OCI-LY1 (cell line): ENCODE measurements around the gene TCTN2.
A peak's percentile ranks its signal among the peaks of the same experiment; 100 is the strongest.

ENCODE experiments used
- H2AFZ ChIP-seq: fragments of 200-600 bp; sonication (generic), shearing (Covaris generic); 2 replicates; pipeline ENCODE4 v1.6.0; 2014; ENCODE audit warnings: antibody characterized with exemption, mild to moderate bottlenecking, low read length
- H3F3A ChIP-seq: fragments of 200-600 bp; sonication (generic), shearing (Covaris generic); 2 replicates; pipeline ENCODE4 v1.6.0; 2014; ENCODE audit warnings: mild to moderate bottlenecking, antibody characterized with exemption, low read length, moderate library complexity; ENCODE audit not compliant: insufficient read depth
- H3K27ac ChIP-seq: fragments of 200-600 bp; sonication (generic); 2 replicates; pipeline ENCODE4 v1.5.1; 2014; ENCODE audit warnings: low read length, mixed run types, mild to moderate bottlenecking, low read depth; ENCODE audit not compliant: poor library complexity, severe bottlenecking
- H3K27me3 ChIP-seq: fragments of 200-600 bp; sonication (generic); 2 replicates; pipeline ENCODE4 v1.6.0; 2014; ENCODE audit warnings: antibody characterized with exemption, mild to moderate bottlenecking, low read length, moderate library complexity; ENCODE audit not compliant: insufficient read depth
- H3K36me3 ChIP-seq: fragments of 200-600 bp; sonication (generic); 2 replicates; pipeline ENCODE4 v1.6.1; 2014; ENCODE audit warnings: mild to moderate bottlenecking, antibody characterized with exemption, low read length, moderate library complexity, mixed read lengths; ENCODE audit not compliant: insufficient read depth
- H3K4me1 ChIP-seq: fragments of 200-600 bp; sonication (generic); 2 replicates; pipeline ENCODE4 v1.5.1; 2014; ENCODE audit warnings: mild to moderate bottlenecking, low read length, moderate library complexity; ENCODE audit not compliant: insufficient read depth, severe bottlenecking
- H3K4me2 ChIP-seq: fragments of 200-600 bp; sonication (generic), shearing (Covaris generic); 2 replicates; pipeline ENCODE4 v1.6.1; 2014; ENCODE audit warnings: low read length
- H3K4me3 ChIP-seq: fragments of 200-600 bp; sonication (generic); 2 replicates; pipeline ENCODE4 v1.5.1; 2014; ENCODE audit warnings: low read length, low read depth, mild to moderate bottlenecking, mixed read lengths; ENCODE audit not compliant: poor library complexity, severe bottlenecking
- H3K79me2 ChIP-seq: fragments of 200-600 bp; shearing (Covaris generic); 2 replicates; pipeline ENCODE4 v1.6.1; 2016; ENCODE audit warnings: mixed run types, low read length, mixed read lengths; ENCODE audit not compliant: insufficient read depth
- H3K9ac ChIP-seq: fragments of 200-600 bp; sonication (generic), shearing (Covaris generic); 2 replicates; pipeline ENCODE4 v1.6.1; 2014; ENCODE audit warnings: mild to moderate bottlenecking, low read length, mixed read lengths
- H3K9me2 ChIP-seq: fragments of 200-600 bp; sonication (generic), shearing (Covaris generic); 2 replicates; pipeline ENCODE4 v1.6.1; 2014; ENCODE audit warnings: low read depth, mild to moderate bottlenecking, low read length, mixed read lengths
- H3K9me3 ChIP-seq: fragments of 200-600 bp; shearing (Covaris generic); 2 replicates; pipeline ENCODE4 v1.6.1; 2014; ENCODE audit warnings: low read length, mixed read lengths
- H4K20me1 ChIP-seq: fragments of 200-600 bp; sonication (generic), shearing (Covaris generic); 2 replicates; pipeline ENCODE4 v1.6.0; 2016; ENCODE audit warnings: mild to moderate bottlenecking, low read length; ENCODE audit not compliant: insufficient read depth
- CTCF ChIP-seq: fragments of 200-600 bp; sonication (generic), shearing (Covaris generic); IDR thresholded peaks from 2 replicates; pipeline ENCODE4 v1.5.1; 2017; ENCODE audit warnings: mild to moderate bottlenecking, antibody characterized with exemption, low read length, moderate library complexity, mixed read lengths
- EZH2 ChIP-seq: fragments of 200-600 bp; sonication (generic), shearing (Covaris generic); IDR thresholded peaks from 2 replicates; pipeline ENCODE4 v1.8.0; 2017; ENCODE audit warnings: borderline replicate concordance, mixed run types, mild to moderate bottlenecking, antibody characterized with exemption, low read length, moderate library complexity, mixed read lengths

The TCTN2 gene

GRCh38 chr12:123655420-123655819 is 15.5 kb upstream of the TCTN2 start:
- Histone ChIP-seq H3K27ac (peak overlapping the region; percentile 21), H2AFZ (no peak overlapping the region), H3K4me2 (peak overlapping the region; percentile 0; the same call in 1 of the 2 replicates), H3K9me2 (no peaks in the 10 kb centered on the region), H4K20me1 (no peaks in the 10 kb centered on the region), H3K27me3 (no peaks in the 10 kb centered on the region), H3K9me3 (no peaks in the 10 kb centered on the region), H3K79me2 (no peaks in the 10 kb centered on the region), H3K36me3 (peaks cover 64% of the 10 kb centered on the region), H3K4me3 (no peak overlapping the region), H3F3A (no peaks in the 10 kb centered on the region), H3K9ac (no peak overlapping the region), H3K4me1 (peaks cover 20% of the 10 kb centered on the region)
- no peak for TF ChIP-seq EZH2
- TF ChIP-seq CTCF = no peak

GRCh38 chr12:123656392-123656791 is 14.5 kb upstream of the TCTN2 start:
- peaks cover 20% of the 10 kb centered on the region for H3K4me1 ChIP-seq
- H3K36me3 ChIP-seq = peaks cover 62% of the 10 kb centered on the region
- H3K27me3 ChIP-seq = no peaks in the 10 kb centered on the region
- H3K79me2 ChIP-seq = no peaks in the 10 kb centered on the region
- H2AFZ ChIP-seq = no peak overlapping the region
- no peaks in the 10 kb centered on the region for H3F3A ChIP-seq
- H3K4me3 ChIP-seq = no peak overlapping the region
- H3K27ac ChIP-seq = no peak overlapping the region
- no peaks in the 10 kb centered on the region for H4K20me1 ChIP-seq
- no peaks in the 10 kb centered on the region for H3K9me3 ChIP-seq
- TF ChIP-seq EZH2 (no peak), CTCF (no peak)
- H3K9me2 ChIP-seq = no peaks in the 10 kb centered on the region
- no peak overlapping the region for H3K9ac ChIP-seq
- H3K4me2 ChIP-seq = no peak overlapping the region

- H3K4me2 ChIP-seq = no peak overlapping the region
- H2AFZ ChIP-seq = no peak overlapping the region
- peaks cover 20% of the 10 kb centered on the region for H3K4me1 ChIP-seq
- H3K9me2 ChIP-seq = no peaks in the 10 kb centered on the region
- TF ChIP-seq CTCF (no peak), EZH2 (no peak)
- no peaks in the 10 kb centered on the region for H4K20me1 ChIP-seq
- H3F3A ChIP-seq = no peaks in the 10 kb centered on the region
- H3K4me3 ChIP-seq = no peak overlapping the region
- H3K27ac ChIP-seq = no peak overlapping the region
- H3K79me2 ChIP-seq = no peaks in the 10 kb centered on the region
- no peak overlapping the region for H3K9ac ChIP-seq
- H3K9me3 ChIP-seq = no peaks in the 10 kb centered on the region
- H3K27me3 ChIP-seq = no peaks in the 10 kb centered on the region
- peaks cover 56% of the 10 kb centered on the region for H3K36me3 ChIP-seq
Observed at GRCh38 chr12:123657211-123657610, 13.7 kb upstream of the TCTN2 start.
